ENCODE data around the gene SPON1.

SPON1 gene

GRCh38 chr11:14041565-14041964 is 79.0 kb downstream of the SPON1 start:
- Histone ChIP-seq H3K9me3 (ENCODE audit: control insufficient read depth, insufficient read depth, low read length) (no peaks in the 10 kb centered on the region), H3K4me3 (ENCODE audit: low read depth, low read length) (no peak overlapping the region), H3K9ac (ENCODE audit: low read depth, low read length) (no peak overlapping the region), H3K4me1 (ENCODE audit: control insufficient read depth, insufficient read depth, low read length) (no peaks in the 10 kb centered on the region), H3K27ac (ENCODE audit: low read depth, low read length) (no peak overlapping the region), H3K27me3 (ENCODE audit: control insufficient read depth, insufficient read depth, low read length) (no peaks in the 10 kb centered on the region), H3K36me3 (ENCODE audit: control insufficient read depth, insufficient read depth, low read length) (no peaks in the 10 kb centered on the region)

- Histone ChIP-seq H3K9me3 (ENCODE audit: control insufficient read depth, insufficient read depth, low read length) (no peaks in the 10 kb centered on the region), H3K4me1 (ENCODE audit: control insufficient read depth, insufficient read depth, low read length) (no peaks in the 10 kb centered on the region), H3K27ac (ENCODE audit: low read depth, low read length) (no peak overlapping the region), H3K9ac (ENCODE audit: low read depth, low read length) (no peak overlapping the region), H3K36me3 (ENCODE audit: control insufficient read depth, insufficient read depth, low read length) (no peaks in the 10 kb centered on the region), H3K27me3 (ENCODE audit: control insufficient read depth, insufficient read depth, low read length) (no peaks in the 10 kb centered on the region), H3K4me3 (ENCODE audit: low read depth, low read length) (no peak overlapping the region)
Measured at GRCh38 chr11:14042686-14043465, 80.4 kb downstream of the SPON1 start.

- no peak overlapping the region for H3K4me3 ChIP-seq (ENCODE audit: low read depth, low read length)
Measured at GRCh38 chr11:14044916-14045315, 82.4 kb downstream of the SPON1 start.

GRCh38 chr11:14045417-14045816 is 82.9 kb downstream of the SPON1 start:
- H3K4me3 ChIP-seq (ENCODE audit: low read depth, low read length): no peak overlapping the region
- H3K27me3 ChIP-seq (ENCODE audit: control insufficient read depth, insufficient read depth, low read length): no peaks in the 10 kb centered on the region
- H3K27ac ChIP-seq (ENCODE audit: low read depth, low read length): no peak overlapping the region
- H3K9ac ChIP-seq (ENCODE audit: low read depth, low read length): no peak overlapping the region
- H3K36me3 ChIP-seq (ENCODE audit: control insufficient read depth, insufficient read depth, low read length): no peaks in the 10 kb centered on the region
- no peaks in the 10 kb centered on the region for H3K4me1 ChIP-seq (ENCODE audit: control insufficient read depth, insufficient read depth, low read length)
- H3K9me3 ChIP-seq (ENCODE audit: control insufficient read depth, insufficient read depth, low read length): no peaks in the 10 kb centered on the region

More at GRCh38 chr11:14044916-14045315, 82.4 kb downstream of the SPON1 start:
- no peaks in the 10 kb centered on the region for H3K36me3 ChIP-seq (ENCODE audit: control insufficient read depth, insufficient read depth, low read length)
- H3K27me3 ChIP-seq (ENCODE audit: control insufficient read depth, insufficient read depth, low read length): no peaks in the 10 kb centered on the region
- no peaks in the 10 kb centered on the region for H3K9me3 ChIP-seq (ENCODE audit: control insufficient read depth, insufficient read depth, low read length)
- H3K27ac ChIP-seq (ENCODE audit: low read depth, low read length): no peak overlapping the region
- H3K9ac ChIP-seq (ENCODE audit: low read depth, low read length): no peak overlapping the region
- H3K4me1 ChIP-seq (ENCODE audit: control insufficient read depth, insufficient read depth, low read length): no peaks in the 10 kb centered on the region

- Histone ChIP-seq H3K4me1 (ENCODE audit: control insufficient read depth, insufficient read depth, low read length) (no peaks in the 10 kb centered on the region), H3K27me3 (ENCODE audit: control insufficient read depth, insufficient read depth, low read length) (no peaks in the 10 kb centered on the region), H3K4me3 (ENCODE audit: low read depth, low read length) (no peak overlapping the region), H3K9ac (ENCODE audit: low read depth, low read length) (no peak overlapping the region), H3K9me3 (ENCODE audit: control insufficient read depth, insufficient read depth, low read length) (no peaks in the 10 kb centered on the region), H3K36me3 (ENCODE audit: control insufficient read depth, insufficient read depth, low read length) (no peaks in the 10 kb centered on the region), H3K27ac (ENCODE audit: low read depth, low read length) (no peak overlapping the region)
Measured at GRCh38 chr11:14052198-14052597, 89.7 kb downstream of the SPON1 start.

- Histone ChIP-seq H3K27ac (ENCODE audit: low read depth, low read length) (no peak overlapping the region), H3K4me3 (ENCODE audit: low read depth, low read length) (no peak overlapping the region), H3K36me3 (ENCODE audit: control insufficient read depth, insufficient read depth, low read length) (no peaks in the 10 kb centered on the region), H3K9me3 (ENCODE audit: control insufficient read depth, insufficient read depth, low read length) (no peaks in the 10 kb centered on the region), H3K4me1 (ENCODE audit: control insufficient read depth, insufficient read depth, low read length) (peaks cover 4% of the 10 kb centered on the region; the same call in 1 of the 2 replicates), H3K27me3 (ENCODE audit: control insufficient read depth, insufficient read depth, low read length) (no peaks in the 10 kb centered on the region), H3K9ac (ENCODE audit: low read depth, low read length) (no peak overlapping the region)
Measured at GRCh38 chr11:14054116-14055107, 91.9 kb downstream of the SPON1 start.

- Histone ChIP-seq H3K36me3 (ENCODE audit: control insufficient read depth, insufficient read depth, low read length) (no peaks in the 10 kb centered on the region), H3K27ac (ENCODE audit: low read depth, low read length) (no peak overlapping the region), H3K4me1 (ENCODE audit: control insufficient read depth, insufficient read depth, low read length) (peaks cover 7% of the 10 kb centered on the region; the same call in 1 of the 2 replicates), H3K4me3 (ENCODE audit: low read depth, low read length) (no peak overlapping the region), H3K9me3 (ENCODE audit: control insufficient read depth, insufficient read depth, low read length) (no peaks in the 10 kb centered on the region), H3K27me3 (ENCODE audit: control insufficient read depth, insufficient read depth, low read length) (no peaks in the 10 kb centered on the region), H3K9ac (ENCODE audit: low read depth, low read length) (no peak overlapping the region)
Measured at GRCh38 chr11:14055936-14056335, 93.4 kb downstream of the SPON1 start.

- Histone ChIP-seq H3K9me3 (ENCODE audit: control insufficient read depth, insufficient read depth, low read length) (no peaks in the 10 kb centered on the region), H3K27me3 (ENCODE audit: control insufficient read depth, insufficient read depth, low read length) (no peaks in the 10 kb centered on the region), H3K9ac (ENCODE audit: low read depth, low read length) (no peak overlapping the region), H3K27ac (ENCODE audit: low read depth, low read length) (no peak overlapping the region), H3K4me1 (ENCODE audit: control insufficient read depth, insufficient read depth, low read length) (peaks cover 13% of the 10 kb centered on the region; the same call in 1 of the 2 replicates), H3K4me3 (ENCODE audit: low read depth, low read length) (no peak overlapping the region), H3K36me3 (ENCODE audit: control insufficient read depth, insufficient read depth, low read length) (no peaks in the 10 kb centered on the region)
Measured at GRCh38 chr11:14058061-14058460, 95.5 kb downstream of the SPON1 start.

GRCh38 chr11:14059491-14059890 is 97.0 kb downstream of the SPON1 start:
- Histone ChIP-seq H3K9ac (ENCODE audit: low read depth, low read length) (no peak overlapping the region; the same call in 1 of the 2 replicates), H3K36me3 (ENCODE audit: control insufficient read depth, insufficient read depth, low read length) (no peaks in the 10 kb centered on the region), H3K27ac (ENCODE audit: low read depth, low read length) (no peak overlapping the region), H3K4me1 (ENCODE audit: control insufficient read depth, insufficient read depth, low read length) (peaks cover 13% of the 10 kb centered on the region; the same call in 1 of the 2 replicates), H3K27me3 (ENCODE audit: control insufficient read depth, insufficient read depth, low read length) (no peaks in the 10 kb centered on the region), H3K4me3 (ENCODE audit: low read depth, low read length) (no peak overlapping the region), H3K9me3 (ENCODE audit: control insufficient read depth, insufficient read depth, low read length) (no peaks in the 10 kb centered on the region)

GRCh38 chr11:14061721-14062120 is 99.2 kb downstream of the SPON1 start:
- H3K9me3 ChIP-seq (ENCODE audit: control insufficient read depth, insufficient read depth, low read length): no peaks in the 10 kb centered on the region
- H3K27me3 ChIP-seq (ENCODE audit: control insufficient read depth, insufficient read depth, low read length): no peaks in the 10 kb centered on the region
- H3K27ac ChIP-seq (ENCODE audit: low read depth, low read length): no peak overlapping the region
- no peaks in the 10 kb centered on the region for H3K36me3 ChIP-seq (ENCODE audit: control insufficient read depth, insufficient read depth, low read length)
- no peak overlapping the region for H3K4me3 ChIP-seq (ENCODE audit: low read depth, low read length)
- H3K9ac ChIP-seq (ENCODE audit: low read depth, low read length): no peak overlapping the region
- peaks cover 13% of the 10 kb centered on the region; the same call in 1 of the 2 replicates for H3K4me1 ChIP-seq (ENCODE audit: control insufficient read depth, insufficient read depth, low read length)

GRCh38 chr11:14065141-14065540 is 102.6 kb downstream of the SPON1 start:
- peaks cover 7% of the 10 kb centered on the region; the same call in 1 of the 2 replicates for H3K4me1 ChIP-seq (ENCODE audit: control insufficient read depth, insufficient read depth, low read length)
- H3K27ac ChIP-seq (ENCODE audit: low read depth, low read length): no peak overlapping the region
- no peaks in the 10 kb centered on the region for H3K9me3 ChIP-seq (ENCODE audit: control insufficient read depth, insufficient read depth, low read length)
- H3K27me3 ChIP-seq (ENCODE audit: control insufficient read depth, insufficient read depth, low read length): no peaks in the 10 kb centered on the region
- no peak overlapping the region for H3K9ac ChIP-seq (ENCODE audit: low read depth, low read length)
- no peak overlapping the region for H3K4me3 ChIP-seq (ENCODE audit: low read depth, low read length)
- no peaks in the 10 kb centered on the region for H3K36me3 ChIP-seq (ENCODE audit: control insufficient read depth, insufficient read depth, low read length)

Measured in HUES48 (cell line).